Chondrocyte (in vitro differentiated cells): ENCODE measurements around the gene NID1. TPM values are rescaled to one million over a fixed set of nuclear protein-coding genes. Genes with fewer than 3 reads are reported as not detected.

Experiments
- DNase-seq: peaks from one replicate; pipeline ENCODE4 v3.0.0; 2021; ENCODE audit warnings: mixed read lengths, low spot score
- H3K27ac Mint-ChIP-seq: one replicate; pipeline ENCODE4 v1.8.0; 2021; ENCODE audit warnings: mild to moderate bottlenecking, moderate library complexity, mixed read lengths; ENCODE audit not compliant: unreplicated experiment
- H3K27me3 Mint-ChIP-seq: 2 replicates; pipeline ENCODE4 v1.8.0; 2021; ENCODE audit warnings: low read depth, mixed read lengths
- H3K36me3 Mint-ChIP-seq: 2 replicates; pipeline ENCODE4 v1.8.0; 2021; ENCODE audit warnings: low read depth, mixed read lengths
- H3K4me1 Mint-ChIP-seq: 2 replicates; pipeline ENCODE4 v1.8.0; 2021; ENCODE audit warnings: low read depth, mild to moderate bottlenecking, mixed read lengths
- H3K4me3 Mint-ChIP-seq: one replicate; pipeline ENCODE4 v1.8.0; 2021; ENCODE audit warnings: mild to moderate bottlenecking, moderate library complexity, mixed read lengths; ENCODE audit not compliant: unreplicated experiment
- H3K9me3 Mint-ChIP-seq: 2 replicates; pipeline ENCODE4 v1.8.0; 2021; ENCODE audit warnings: low read depth, mixed read lengths
- total RNA-seq: library from RNA; stranded (reverse); gene quantifications from 3 replicates; pipeline ENCODE4 v1.2.1, GENCODE V29; 2021
- TF ChIP-seq, protein P1 (sequence below): fragments of 200-600 bp; sonication (generic); IDR thresholded peaks from 2 replicates; pipeline ENCODE4 v1.5.0; 2021; ENCODE audit warnings: antibody characterized with exemption, mild to moderate bottlenecking, moderate library complexity

The NID1 gene
- total RNA-seq, 1 donor from 2014 or later: 99.1 TPM

DNA sequence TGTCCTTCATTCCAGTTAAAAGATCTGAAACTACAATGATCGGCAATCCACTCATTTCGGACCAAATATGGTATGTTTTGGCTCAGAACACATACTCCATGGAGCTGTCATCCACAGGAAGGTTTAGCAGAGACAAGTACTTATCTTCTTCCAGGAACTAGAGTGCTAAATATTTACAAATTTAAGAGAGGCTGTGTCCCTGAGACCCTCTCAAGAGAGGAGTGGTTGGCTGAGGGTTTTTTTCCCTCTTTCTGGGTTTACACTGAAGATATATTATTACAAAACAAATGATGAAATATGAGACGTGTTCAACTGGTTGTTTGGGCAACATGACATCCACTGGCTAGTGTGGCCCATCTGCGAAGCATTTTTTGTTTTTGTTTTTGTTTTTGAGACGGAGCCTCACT, 25.9 kb upstream of the NID1 start:
- Mint-ChIP-seq H3K27me3 (peaks cover 2% of the 10 kb centered on the region), H3K9me3 (peaks cover 3% of the 10 kb centered on the region), H3K36me3 (no peaks in the 10 kb centered on the region), H3K27ac (no peak overlapping the region), H3K4me1 (no peaks in the 10 kb centered on the region), H3K4me3 (no peak overlapping the region)
- TF ChIP-seq, protein P1, sequence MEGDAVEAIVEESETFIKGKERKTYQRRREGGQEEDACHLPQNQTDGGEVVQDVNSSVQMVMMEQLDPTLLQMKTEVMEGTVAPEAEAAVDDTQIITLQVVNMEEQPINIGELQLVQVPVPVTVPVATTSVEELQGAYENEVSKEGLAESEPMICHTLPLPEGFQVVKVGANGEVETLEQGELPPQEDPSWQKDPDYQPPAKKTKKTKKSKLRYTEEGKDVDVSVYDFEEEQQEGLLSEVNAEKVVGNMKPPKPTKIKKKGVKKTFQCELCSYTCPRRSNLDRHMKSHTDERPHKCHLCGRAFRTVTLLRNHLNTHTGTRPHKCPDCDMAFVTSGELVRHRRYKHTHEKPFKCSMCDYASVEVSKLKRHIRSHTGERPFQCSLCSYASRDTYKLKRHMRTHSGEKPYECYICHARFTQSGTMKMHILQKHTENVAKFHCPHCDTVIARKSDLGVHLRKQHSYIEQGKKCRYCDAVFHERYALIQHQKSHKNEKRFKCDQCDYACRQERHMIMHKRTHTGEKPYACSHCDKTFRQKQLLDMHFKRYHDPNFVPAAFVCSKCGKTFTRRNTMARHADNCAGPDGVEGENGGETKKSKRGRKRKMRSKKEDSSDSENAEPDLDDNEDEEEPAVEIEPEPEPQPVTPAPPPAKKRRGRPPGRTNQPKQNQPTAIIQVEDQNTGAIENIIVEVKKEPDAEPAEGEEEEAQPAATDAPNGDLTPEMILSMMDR: no peak
- DNase-seq: no peak

DNA sequence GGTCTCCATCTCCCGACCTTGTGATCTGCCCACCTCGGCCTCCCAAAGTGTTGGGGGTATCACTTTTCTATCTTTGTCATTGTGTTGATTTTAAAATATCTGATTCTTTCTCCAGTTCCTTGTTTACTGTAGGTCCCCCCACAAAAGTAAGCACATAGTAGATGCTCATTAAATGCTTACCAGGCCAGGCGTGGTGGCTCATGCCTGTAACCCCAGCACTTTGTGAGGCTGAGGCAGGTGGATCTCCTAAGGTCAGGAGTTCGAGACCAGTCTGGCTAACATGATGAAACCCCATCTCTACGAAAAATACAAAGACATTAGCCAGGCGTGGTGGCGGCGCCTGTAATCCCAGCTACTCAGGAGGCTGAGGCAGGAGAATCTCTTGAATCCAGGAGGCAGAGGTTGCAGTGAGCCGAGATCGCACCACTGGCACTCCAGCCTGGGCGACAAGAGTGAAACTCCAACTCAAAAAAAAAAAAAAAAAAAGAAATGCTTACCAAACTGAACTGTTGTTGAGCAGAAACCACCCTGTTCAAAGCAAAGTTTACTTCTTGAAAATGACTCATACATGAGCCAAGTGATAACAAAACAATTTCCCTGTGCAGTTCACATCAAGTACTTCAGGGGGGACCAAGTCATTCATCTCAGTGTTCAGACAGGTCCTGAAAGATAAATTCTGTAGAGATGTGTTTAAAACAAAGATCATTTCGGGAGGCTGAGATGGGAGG, 24.3 kb upstream of the NID1 start:
- H3K4me1 Mint-ChIP-seq: no peaks in the 10 kb centered on the region

DNA sequence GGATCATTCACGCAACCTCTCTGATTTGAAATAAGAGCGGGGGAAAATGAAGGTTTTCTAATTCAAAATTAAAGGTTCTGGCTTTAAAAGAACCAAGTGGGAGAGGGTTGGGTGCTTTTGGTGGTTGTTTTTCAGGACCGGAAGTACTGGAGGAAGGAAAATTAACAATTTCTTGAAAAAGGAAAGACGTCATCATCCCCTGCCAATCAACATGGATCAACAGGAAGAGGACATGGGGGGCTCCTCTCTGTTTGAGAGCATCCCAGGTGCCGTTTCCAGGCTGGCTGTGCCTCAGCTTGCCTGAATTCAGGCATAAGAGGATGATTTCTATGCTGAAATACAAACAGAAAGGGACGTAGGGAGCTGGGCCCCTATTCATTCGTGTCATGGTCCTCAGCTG, 21.6 kb upstream of the NID1 start:
- no peaks in the 10 kb centered on the region for H3K27me3 Mint-ChIP-seq
- no peaks in the 10 kb centered on the region for H3K36me3 Mint-ChIP-seq
- no peaks in the 10 kb centered on the region for H3K4me1 Mint-ChIP-seq
- no peak overlapping the region for H3K4me3 Mint-ChIP-seq
- peaks cover 3% of the 10 kb centered on the region for H3K9me3 Mint-ChIP-seq
- DNase-seq: no peak
- H3K27ac Mint-ChIP-seq: no peak overlapping the region
- TF ChIP-seq, protein P1: no peak

More for the DNA sequence above, 24.3 kb upstream of the NID1 start:
- no peak for DNase-seq
- TF ChIP-seq, protein P1: no peak
- no peaks in the 10 kb centered on the region for H3K36me3 Mint-ChIP-seq
- H3K9me3 Mint-ChIP-seq: peaks cover 3% of the 10 kb centered on the region
- H3K4me3 Mint-ChIP-seq: no peak overlapping the region
- H3K27me3 Mint-ChIP-seq: peaks cover 2% of the 10 kb centered on the region
- no peak overlapping the region for H3K27ac Mint-ChIP-seq

DNA sequence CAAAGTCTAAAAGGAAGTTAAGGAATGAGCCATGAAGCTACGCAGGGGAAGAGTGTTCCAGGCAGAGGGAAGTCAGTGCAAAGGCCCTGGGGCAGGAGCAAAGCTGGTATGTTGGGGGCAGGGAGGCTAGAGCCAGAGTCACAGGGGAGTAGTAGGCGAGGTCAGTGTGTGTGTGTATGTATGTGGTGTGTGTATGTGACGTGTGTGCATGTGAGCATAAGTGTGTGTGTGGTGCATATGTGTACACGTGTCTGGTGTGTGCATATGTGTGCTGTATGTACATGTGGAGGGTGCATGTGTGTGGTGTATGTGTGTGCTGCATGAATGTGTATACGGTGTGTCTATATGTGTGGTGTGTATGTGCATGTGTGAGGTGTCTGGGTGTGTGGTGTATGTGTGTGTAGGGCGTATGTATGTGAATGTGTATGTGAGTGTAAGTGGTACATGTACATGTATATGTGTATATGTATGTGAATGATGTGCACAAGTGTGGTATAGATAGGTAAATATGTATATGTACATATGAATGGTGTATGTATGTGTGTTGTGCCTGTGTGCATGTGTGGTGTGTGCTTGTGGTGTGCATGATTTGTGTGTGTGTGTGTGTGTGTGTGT, 20.8 kb upstream of the NID1 start:
- Mint-ChIP-seq H3K36me3 (no peaks in the 10 kb centered on the region), H3K4me1 (no peaks in the 10 kb centered on the region), H3K27me3 (no peaks in the 10 kb centered on the region), H3K27ac (no peak overlapping the region), H3K9me3 (peaks cover 3% of the 10 kb centered on the region), H3K4me3 (no peak overlapping the region)
- TF ChIP-seq, protein P1: no peak
- no peak for DNase-seq

DNA sequence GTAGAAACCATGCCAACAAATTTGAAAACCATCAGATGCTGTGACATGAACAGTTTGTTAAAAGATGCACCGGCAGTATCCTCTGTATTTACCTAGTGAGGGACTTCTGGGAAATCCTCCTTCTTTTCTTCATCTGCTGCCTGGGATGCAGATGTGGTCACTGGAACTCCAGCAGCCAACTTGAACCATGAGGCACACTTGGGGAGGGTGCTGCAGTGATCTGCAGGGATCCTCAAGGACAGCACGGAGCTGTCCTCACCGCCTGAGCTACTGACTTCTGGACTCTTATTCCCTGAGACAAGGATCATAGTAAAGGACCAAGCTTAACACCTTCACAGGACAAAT, 19.5 kb upstream of the NID1 start:
- no peak overlapping the region for H3K27ac Mint-ChIP-seq
- peaks cover 3% of the 10 kb centered on the region for H3K9me3 Mint-ChIP-seq
- no peak overlapping the region for H3K4me3 Mint-ChIP-seq
- no peak for DNase-seq
- H3K4me1 Mint-ChIP-seq: no peaks in the 10 kb centered on the region
- H3K27me3 Mint-ChIP-seq: no peaks in the 10 kb centered on the region
- TF ChIP-seq, protein P1: no peak
- no peaks in the 10 kb centered on the region for H3K36me3 Mint-ChIP-seq
